SK-N-SH treated with all-trans-retinoic acid at 6 μM for 48 hours (cell line): Measurements from ENCODE around the gene DIP2C.

Source experiments
- ATAC-seq: fragments of 200-7000 bp; cut with Tn5 transposase; 3 replicates; pipeline ENCODE4 v1.9.1; 2020; ENCODE audit warnings: mild to moderate bottlenecking, moderate library complexity
- ARNTL ChIP-seq: fragments of 450-650 bp; formaldehyde crosslinking; IDR thresholded peaks from 2 replicates; pipeline ENCODE4 v1.5.0; 2020; ENCODE audit warnings: low read depth, mild to moderate bottlenecking, moderate library complexity, borderline replicate concordance
- BACH2 ChIP-seq: fragments of 250-450 bp; sonication (Bioruptor Pico); IDR thresholded peaks from 2 replicates; pipeline ENCODE4 v1.9.0; 2021; ENCODE audit warnings: mild to moderate bottlenecking, borderline replicate concordance
- CSDC2 ChIP-seq: fragments of 250-450 bp; sonication (Bioruptor Pico); IDR thresholded peaks from 2 replicates; pipeline ENCODE4 v1.5.0; 2020; ENCODE audit warnings: mild to moderate bottlenecking, moderate library complexity
- ESRRG ChIP-seq: fragments of 250-450 bp; sonication (Bioruptor Pico); IDR thresholded peaks from 2 replicates; pipeline ENCODE4 v1.6.1; 2021; ENCODE audit warnings: mild to moderate bottlenecking
- GLIS3 ChIP-seq: fragments of 250-450 bp; sonication (Bioruptor Pico); IDR thresholded peaks from 2 replicates; pipeline ENCODE4 v1.5.0; 2020; ENCODE audit warnings: mild to moderate bottlenecking, moderate library complexity
- ISL1 ChIP-seq: fragments of 250-450 bp; sonication (Bioruptor Pico); IDR thresholded peaks from 2 replicates; pipeline ENCODE4 v2.1.2; 2022; ENCODE audit warnings: mild to moderate bottlenecking, moderate library complexity
- OSR1 ChIP-seq: fragments of 250-450 bp; sonication (Bioruptor Pico); IDR thresholded peaks from 2 replicates; pipeline ENCODE4 v1.8.0; 2022; ENCODE audit warnings: moderate library complexity, mild to moderate bottlenecking, inconsistent platforms
- PATZ1 ChIP-seq: fragments of 250-450 bp; sonication (Bioruptor Pico); IDR thresholded peaks from 2 replicates; pipeline ENCODE4 v1.8.0; 2020; ENCODE audit warnings: mild to moderate bottlenecking, moderate library complexity, borderline replicate concordance
- POU6F1 ChIP-seq: fragments of 250-450 bp; sonication (Bioruptor Pico); IDR thresholded peaks from 2 replicates; pipeline ENCODE4 v1.8.0; 2021; ENCODE audit warnings: low read depth, mild to moderate bottlenecking, moderate library complexity, borderline replicate concordance
- PPARA ChIP-seq: fragments of 250-450 bp; sonication (Bioruptor Pico); IDR thresholded peaks from 2 replicates; pipeline ENCODE4 v1.5.0; 2020; ENCODE audit warnings: mild to moderate bottlenecking, borderline replicate concordance
- SNAI2 ChIP-seq: fragments of 250-450 bp; sonication (Bioruptor Pico); IDR thresholded peaks from 2 replicates; pipeline ENCODE4 v1.5.0; 2020; ENCODE audit warnings: mild to moderate bottlenecking, moderate library complexity
- TCF4 ChIP-seq: fragments of 250-450 bp; sonication (Bioruptor Pico); IDR thresholded peaks from 2 replicates; pipeline ENCODE4 v1.8.0; 2021; ENCODE audit warnings: mild to moderate bottlenecking, moderate library complexity, borderline replicate concordance
- TOX ChIP-seq: fragments of 250-450 bp; sonication (Bioruptor Pico); IDR thresholded peaks from 2 replicates; pipeline ENCODE4 v1.8.0; 2021; ENCODE audit warnings: mild to moderate bottlenecking, moderate library complexity, borderline replicate concordance
- ZC3H10 ChIP-seq: fragments of 250-450 bp; sonication (Bioruptor Pico); IDR thresholded peaks from 2 replicates; pipeline ENCODE4 v1.5.1; 2021; ENCODE audit warnings: mild to moderate bottlenecking, moderate library complexity
- ZFP3 ChIP-seq: fragments of 250-450 bp; sonication (Bioruptor Pico); IDR thresholded peaks from 2 replicates; pipeline ENCODE4 v1.5.0; 2020; ENCODE audit warnings: mild to moderate bottlenecking, moderate library complexity
- ZFP30 ChIP-seq: fragments of 450-650 bp; formaldehyde crosslinking; IDR thresholded peaks from 2 replicates; pipeline ENCODE4 v1.5.0; 2022; ENCODE audit warnings: mild to moderate bottlenecking, moderate library complexity
- ZNF565 ChIP-seq: fragments of 450-650 bp; formaldehyde crosslinking; conservative IDR thresholded peaks from 2 replicates; pipeline ENCODE4 v1.5.0; 2020; ENCODE audit warnings: low read depth, mild to moderate bottlenecking, moderate library complexity
- ZNF70 ChIP-seq: fragments of 450-650 bp; formaldehyde crosslinking; IDR thresholded peaks from 2 replicates; pipeline ENCODE4 v1.5.0; 2020; ENCODE audit warnings: mild to moderate bottlenecking, moderate library complexity
- ZNF8 ChIP-seq: fragments of 450-650 bp; formaldehyde crosslinking; IDR thresholded peaks from 2 replicates; pipeline ENCODE4 v1.5.0; 2020; ENCODE audit warnings: mild to moderate bottlenecking, moderate library complexity
- TF ChIP-seq, protein P1 (sequence below): fragments of 250-450 bp; sonication (Bioruptor Pico); IDR thresholded peaks from 2 replicates; pipeline ENCODE4 v1.5.1; 2020; ENCODE audit warnings: low read depth, mild to moderate bottlenecking, moderate library complexity
- TF ChIP-seq, protein P2 (sequence below): fragments of 250-450 bp; sonication (Bioruptor Pico); IDR thresholded peaks from 2 replicates; pipeline ENCODE4 v1.5.0; 2020; ENCODE audit warnings: mild to moderate bottlenecking, moderate library complexity

DIP2C gene

GRCh38 chr10:482848-483247 lies 206.6 kb downstream of the DIP2C start:
- ATAC-seq: no peak
- TF ChIP-seq ARNTL (CRISPR knock-in tag) (no peak), PPARA (CRISPR knock-in tag) (no peak), ZFP3 (no peak), PATZ1 (CRISPR knock-in tag) (no peak), ISL1 (CRISPR knock-in tag) (no peak), OSR1 (CRISPR knock-in tag) (no peak), ZNF8 (no peak), BACH2 (CRISPR knock-in tag) (no peak), TOX (CRISPR knock-in tag) (no peak), SNAI2 (CRISPR knock-in tag) (no peak), TCF4 (CRISPR knock-in tag) (no peak), ZFP30 (CRISPR knock-in tag) (no peak), GLIS3 (CRISPR knock-in tag) (no peak), POU6F1 (CRISPR knock-in tag) (no peak), ESRRG (no peak)
- TF ChIP-seq, all 23 proteins: peak for 0

DNA sequence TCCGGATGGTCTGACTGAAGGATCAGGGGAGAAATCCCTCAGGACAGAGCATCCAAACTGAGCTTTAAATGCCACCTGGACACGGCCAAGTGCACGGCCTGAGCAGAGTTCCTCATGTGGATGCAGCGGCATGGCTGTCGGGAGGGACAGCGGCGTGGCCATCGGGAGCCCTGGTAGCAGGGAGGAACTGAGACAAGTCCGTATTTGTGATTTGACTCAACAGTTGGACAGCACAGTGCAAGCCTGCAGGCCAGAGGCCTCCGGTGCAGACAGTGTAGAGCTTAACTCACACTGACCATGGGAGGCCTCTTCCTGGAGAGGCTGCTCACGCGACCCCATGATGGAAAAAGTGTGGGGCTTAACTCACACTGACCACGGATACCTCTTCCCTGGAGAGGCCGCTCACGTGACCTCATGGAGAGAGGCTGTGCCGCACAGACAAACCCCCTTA lies 207.4 kb downstream of the DIP2C start:
- ATAC-seq: no peak; the same call in 2 of the 3 replicates
- TF ChIP-seq ZNF70 (CRISPR knock-in tag): no peak
- no peak for TF ChIP-seq ESRRG
- no peak for TF ChIP-seq ZNF565 (CRISPR knock-in tag)
- no peak for TF ChIP-seq GLIS3 (CRISPR knock-in tag)
- TF ChIP-seq CSDC2 (CRISPR knock-in tag): no peak
- TF ChIP-seq, protein P1, sequence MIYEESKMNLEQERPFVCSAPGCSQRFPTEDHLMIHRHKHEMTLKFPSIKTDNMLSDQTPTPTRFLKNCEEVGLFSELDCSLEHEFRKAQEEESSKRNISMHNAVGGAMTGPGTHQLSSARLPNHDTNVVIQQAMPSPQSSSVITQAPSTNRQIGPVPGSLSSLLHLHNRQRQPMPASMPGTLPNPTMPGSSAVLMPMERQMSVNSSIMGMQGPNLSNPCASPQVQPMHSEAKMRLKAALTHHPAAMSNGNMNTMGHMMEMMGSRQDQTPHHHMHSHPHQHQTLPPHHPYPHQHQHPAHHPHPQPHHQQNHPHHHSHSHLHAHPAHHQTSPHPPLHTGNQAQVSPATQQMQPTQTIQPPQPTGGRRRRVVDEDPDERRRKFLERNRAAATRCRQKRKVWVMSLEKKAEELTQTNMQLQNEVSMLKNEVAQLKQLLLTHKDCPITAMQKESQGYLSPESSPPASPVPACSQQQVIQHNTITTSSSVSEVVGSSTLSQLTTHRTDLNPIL: no peak
- TF ChIP-seq ZFP3: no peak
- no peak for TF ChIP-seq PATZ1 (CRISPR knock-in tag)
- no peak for TF ChIP-seq ZNF8
- TF ChIP-seq OSR1 (CRISPR knock-in tag): no peak
- TF ChIP-seq ZC3H10 (CRISPR knock-in tag): no peak
- TF ChIP-seq SNAI2 (CRISPR knock-in tag): no peak
- no peak for TF ChIP-seq PPARA (CRISPR knock-in tag)
- no peak for TF ChIP-seq POU6F1 (CRISPR knock-in tag)
- no peak for TF ChIP-seq TCF4 (CRISPR knock-in tag)
- no peak for TF ChIP-seq TOX (CRISPR knock-in tag)
- TF ChIP-seq, protein P2, sequence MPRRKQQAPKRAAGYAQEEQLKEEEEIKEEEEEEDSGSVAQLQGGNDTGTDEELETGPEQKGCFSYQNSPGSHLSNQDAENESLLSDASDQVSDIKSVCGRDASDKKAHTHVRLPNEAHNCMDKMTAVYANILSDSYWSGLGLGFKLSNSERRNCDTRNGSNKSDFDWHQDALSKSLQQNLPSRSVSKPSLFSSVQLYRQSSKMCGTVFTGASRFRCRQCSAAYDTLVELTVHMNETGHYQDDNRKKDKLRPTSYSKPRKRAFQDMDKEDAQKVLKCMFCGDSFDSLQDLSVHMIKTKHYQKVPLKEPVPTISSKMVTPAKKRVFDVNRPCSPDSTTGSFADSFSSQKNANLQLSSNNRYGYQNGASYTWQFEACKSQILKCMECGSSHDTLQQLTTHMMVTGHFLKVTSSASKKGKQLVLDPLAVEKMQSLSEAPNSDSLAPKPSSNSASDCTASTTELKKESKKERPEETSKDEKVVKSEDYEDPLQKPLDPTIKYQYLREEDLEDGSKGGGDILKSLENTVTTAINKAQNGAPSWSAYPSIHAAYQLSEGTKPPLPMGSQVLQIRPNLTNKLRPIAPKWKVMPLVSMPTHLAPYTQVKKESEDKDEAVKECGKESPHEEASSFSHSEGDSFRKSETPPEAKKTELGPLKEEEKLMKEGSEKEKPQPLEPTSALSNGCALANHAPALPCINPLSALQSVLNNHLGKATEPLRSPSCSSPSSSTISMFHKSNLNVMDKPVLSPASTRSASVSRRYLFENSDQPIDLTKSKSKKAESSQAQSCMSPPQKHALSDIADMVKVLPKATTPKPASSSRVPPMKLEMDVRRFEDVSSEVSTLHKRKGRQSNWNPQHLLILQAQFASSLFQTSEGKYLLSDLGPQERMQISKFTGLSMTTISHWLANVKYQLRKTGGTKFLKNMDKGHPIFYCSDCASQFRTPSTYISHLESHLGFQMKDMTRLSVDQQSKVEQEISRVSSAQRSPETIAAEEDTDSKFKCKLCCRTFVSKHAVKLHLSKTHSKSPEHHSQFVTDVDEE: no peak
- TF ChIP-seq, all 23 proteins: peak for 0
